Smooth muscle cell (in vitro differentiated cells): Measurements from ENCODE around the gene SLC5A10. TPM values are rescaled to one million over a fixed set of nuclear protein-coding genes. Genes with fewer than 3 reads are reported as not detected.

Experiments used
- DNase-seq: peaks from one replicate; lab custom pipeline; 2025; ENCODE audit not compliant: unreplicated experiment; lab: John Stamatoyannopoulos, UW
- H2AFZ ChIP-seq: fragments of 200-600 bp; sonication (generic); 2 replicates; pipeline ENCODE4 v1.6.0; 2016; ENCODE audit warnings: antibody characterized with exemption, low read depth, mild to moderate bottlenecking
- H3F3A ChIP-seq: fragments of 200-600 bp; sonication (generic); 2 replicates; pipeline ENCODE4 v1.6.0; 2017; ENCODE audit warnings: antibody characterized with exemption, low read depth
- H3K27ac ChIP-seq: fragments of 200-600 bp; sonication (generic); 2 replicates; pipeline ENCODE4 v1.5.1; 2016; ENCODE audit warnings: low read depth, mild to moderate bottlenecking
- H3K27me3 ChIP-seq: fragments of 200-600 bp; sonication (generic); 2 replicates; pipeline ENCODE4 v1.6.1; 2016; ENCODE audit warnings: low read depth, mild to moderate bottlenecking
- H3K36me3 ChIP-seq: fragments of 200-600 bp; sonication (generic); 2 replicates; pipeline ENCODE4 v1.5.1; 2016; ENCODE audit warnings: low read depth
- H3K4me1 ChIP-seq: fragments of 200-600 bp; sonication (generic); 2 replicates; pipeline ENCODE4 v1.5.1; 2016; ENCODE audit warnings: low read depth
- H3K4me2 ChIP-seq: fragments of 200-600 bp; sonication (generic); 2 replicates; pipeline ENCODE4 v1.6.0; 2016; ENCODE audit warnings: mild to moderate bottlenecking
- H3K4me3 ChIP-seq: fragments of 200-600 bp; sonication (generic); 2 replicates; pipeline ENCODE4 v1.5.1; 2016; ENCODE audit warnings: mild to moderate bottlenecking
- H3K79me2 ChIP-seq: fragments of 200-600 bp; sonication (generic); 2 replicates; pipeline ENCODE4 v1.6.0; 2016; ENCODE audit warnings: low read depth, mild to moderate bottlenecking
- H3K9ac ChIP-seq: fragments of 200-600 bp; sonication (generic); 2 replicates; pipeline ENCODE4 v1.6.0; 2016; ENCODE audit warnings: low read depth
- H3K9me3 ChIP-seq: fragments of 200-600 bp; sonication (generic); replicated peaks from 2 replicates; pipeline ENCODE4 v1.5.1; 2016; ENCODE audit warnings: low read depth
- H4K20me1 ChIP-seq: fragments of 200-600 bp; sonication (generic); 2 replicates; pipeline ENCODE4 v1.6.0; 2016; ENCODE audit warnings: low read depth
- CTCF ChIP-seq: fragments of 200-600 bp; sonication (generic); IDR thresholded peaks from 2 replicates; pipeline ENCODE4 v1.5.1; 2017; ENCODE audit warnings: borderline replicate concordance, mild to moderate bottlenecking, antibody characterized with exemption; ENCODE audit not compliant: insufficient read depth, poor library complexity, severe bottlenecking
- WGBS: methylation state at CpG from one replicate; pipeline ENCODE4 v1.1.7; 2016; ENCODE audit warnings: low lambda C conversion rate; 5-methylcytosine and 5-hydroxymethylcytosine counted together
- polyA plus RNA-seq: library from polyadenylated mRNA; unstranded; fragments of >200 nt; fragmentation: Nextera tagmentation; extraction: Ambion mirVana; gene quantifications from 2 replicates; pipeline ENCODE4 v1.2.1, GENCODE V29; 2016
- total RNA-seq: library from RNA; depleted of rRNA; stranded (reverse); fragments of >200 nt; gene quantifications from 2 replicates; pipeline ENCODE4 v1.2.3, GENCODE V29; 2014

Gene SLC5A10
- total and polyA plus RNA-seq, 2 experiments from 2014 or later, result not detected

GRCh38 chr17:18965530-18966236, 13.7 kb downstream of the SLC5A10 start:
- Histone ChIP-seq H3K79me2 (no peaks in the 10 kb centered on the region), H3K9ac (no peak overlapping the region), H3K4me2 (no peak overlapping the region), H3K9me3 (no peaks in the 10 kb centered on the region), H3K27me3 (no peaks in the 10 kb centered on the region), H4K20me1 (no peaks in the 10 kb centered on the region), H3K36me3 (no peaks in the 10 kb centered on the region), H3K4me3 (no peak overlapping the region), H3K4me1 (peaks cover 25% of the 10 kb centered on the region), H3F3A (no peaks in the 10 kb centered on the region), H2AFZ (no peak overlapping the region), H3K27ac (no peak overlapping the region)
- WGBS, result 91% methylated on average over 14 of the region's 14 CpGs
- no peak for DNase-seq
- no peak for TF ChIP-seq CTCF

GRCh38 chr17:18966831-18967624, 15.1 kb downstream of the SLC5A10 start:
- H3K4me3 ChIP-seq, result no peak overlapping the region
- H3K9ac ChIP-seq, result no peak overlapping the region
- H3K4me1 ChIP-seq, result peaks cover 14% of the 10 kb centered on the region
- H2AFZ ChIP-seq, result no peak overlapping the region
- no peaks in the 10 kb centered on the region for H3K27me3 ChIP-seq
- H3K36me3 ChIP-seq, result no peaks in the 10 kb centered on the region
- no peak for TF ChIP-seq CTCF
- DNase-seq, result no peak
- H3F3A ChIP-seq, result no peaks in the 10 kb centered on the region
- H3K9me3 ChIP-seq, result no peaks in the 10 kb centered on the region
- no peaks in the 10 kb centered on the region for H4K20me1 ChIP-seq
- WGBS, result 79% methylated on average over 19 of the region's 19 CpGs
- no peak overlapping the region for H3K27ac ChIP-seq
- no peaks in the 10 kb centered on the region for H3K79me2 ChIP-seq
- no peak overlapping the region for H3K4me2 ChIP-seq

- no peak for DNase-seq
- Histone ChIP-seq H3K27ac (no peak overlapping the region), H3K9me3 (no peaks in the 10 kb centered on the region), H3K79me2 (no peaks in the 10 kb centered on the region), H3K4me1 (peaks cover 13% of the 10 kb centered on the region), H3F3A (no peaks in the 10 kb centered on the region), H3K9ac (no peak overlapping the region), H3K4me2 (no peak overlapping the region), H3K27me3 (no peaks in the 10 kb centered on the region), H3K36me3 (no peaks in the 10 kb centered on the region), H2AFZ (no peak overlapping the region), H3K4me3 (no peak overlapping the region), H4K20me1 (no peaks in the 10 kb centered on the region)
- 62% methylated on average over 4 of the region's 4 CpGs for whole genome bisulfite sequencing
- no peak for TF ChIP-seq CTCF
These were observed 16.0 kb downstream of the SLC5A10 start for GRCh38 chr17:18967916-18968315.

GRCh38 chr17:18968345-18968744, 16.4 kb downstream of the SLC5A10 start:
- WGBS, result 84% methylated on average over 4 of the region's 4 CpGs
- Histone ChIP-seq H3K4me3 (no peak overlapping the region), H3K9me3 (no peaks in the 10 kb centered on the region), H3K4me2 (no peak overlapping the region), H3F3A (no peaks in the 10 kb centered on the region), H3K27me3 (no peaks in the 10 kb centered on the region), H4K20me1 (peaks cover 1% of the 10 kb centered on the region), H3K9ac (no peak overlapping the region), H3K36me3 (no peaks in the 10 kb centered on the region), H3K79me2 (no peaks in the 10 kb centered on the region), H2AFZ (no peak overlapping the region), H3K4me1 (peaks cover 13% of the 10 kb centered on the region), H3K27ac (no peak overlapping the region)
- no peak for TF ChIP-seq CTCF
- DNase-seq, result no peak
